ENCODE results near the gene CACNA2D1.

Gene CACNA2D1

DNA sequence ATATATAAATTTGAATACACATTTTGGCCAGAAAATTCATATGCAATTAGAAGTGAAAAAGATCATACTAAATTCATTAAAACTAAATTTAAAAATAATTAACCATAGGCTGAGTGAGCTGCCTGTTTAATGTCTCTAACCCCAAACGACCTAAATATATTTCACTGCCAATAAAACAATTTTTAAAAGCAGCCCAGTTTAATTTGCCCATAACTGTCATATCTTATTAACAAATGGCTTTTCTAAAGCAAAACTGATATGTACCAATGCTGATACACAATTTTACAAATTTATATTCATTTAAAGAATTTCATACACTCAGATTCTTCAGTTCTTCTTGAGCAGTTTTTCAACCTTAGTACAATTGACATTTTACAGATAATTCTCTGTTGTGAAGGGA, 99.9 kb downstream of the CACNA2D1 start:
- DNase-seq (ENCODE audit: low spot score), result no peak

DNA sequence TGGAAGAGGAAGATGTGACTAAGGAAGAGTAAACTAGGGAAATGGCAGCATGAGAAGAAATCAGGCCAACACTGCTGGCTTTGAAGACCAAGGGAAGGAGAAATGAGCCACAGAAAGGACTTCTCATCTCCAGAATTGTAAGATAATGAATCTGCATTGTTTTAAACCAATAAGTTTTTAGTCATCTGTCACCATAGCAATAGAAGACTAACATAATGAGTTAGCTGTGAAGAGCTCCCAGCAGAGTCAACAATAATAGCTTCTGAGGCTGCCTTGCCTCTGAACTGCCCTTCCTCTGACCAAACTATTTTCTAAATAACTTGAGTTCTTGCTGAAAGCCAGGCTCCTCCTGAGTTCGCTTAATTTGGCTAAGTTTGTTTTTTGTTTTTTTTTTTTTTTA, 103.6 kb downstream of the CACNA2D1 start:
- DNase-seq (ENCODE audit: low spot score), result no peak

DNA sequence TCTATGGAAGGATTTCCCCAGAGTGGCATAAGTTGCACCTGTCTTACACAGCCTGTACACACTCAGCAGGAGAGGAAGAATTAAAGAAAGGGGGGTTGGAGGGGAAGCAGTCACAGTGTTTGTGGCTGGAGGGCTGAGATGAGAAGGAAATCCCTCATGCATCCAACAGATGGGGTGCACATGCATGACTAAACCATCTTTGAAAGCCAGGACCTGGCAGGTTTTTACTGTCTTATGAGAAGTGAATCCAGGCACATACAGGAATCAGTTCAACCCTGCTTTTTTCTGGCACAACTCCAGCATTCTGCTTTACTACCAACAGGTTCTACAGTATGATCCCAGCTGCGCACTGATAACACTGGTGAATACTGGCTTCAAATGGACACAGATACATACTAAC, 107.7 kb downstream of the CACNA2D1 start:
- DNase-seq (ENCODE audit: low spot score), result no peak

DNA sequence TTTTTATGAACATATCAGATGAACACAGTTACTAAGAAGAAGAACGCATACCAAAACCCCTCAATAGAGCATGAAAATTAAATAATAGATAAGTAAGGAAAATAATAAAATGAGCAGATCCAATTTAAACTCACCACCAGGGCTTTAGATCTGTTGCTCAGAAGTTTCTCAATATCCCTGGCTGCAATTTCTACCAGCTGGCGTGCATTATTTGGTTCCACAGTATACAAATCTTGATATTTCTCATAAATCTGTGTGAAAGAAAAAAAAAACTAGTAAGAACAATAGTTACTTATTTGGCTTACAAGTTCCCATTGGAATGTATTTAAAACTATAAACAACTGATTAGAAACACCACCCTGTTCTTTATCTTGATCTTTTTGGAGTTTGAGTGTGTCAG, 108.6 kb downstream of the CACNA2D1 start:
- DNase-seq (ENCODE audit: low spot score), result no peak

DNA sequence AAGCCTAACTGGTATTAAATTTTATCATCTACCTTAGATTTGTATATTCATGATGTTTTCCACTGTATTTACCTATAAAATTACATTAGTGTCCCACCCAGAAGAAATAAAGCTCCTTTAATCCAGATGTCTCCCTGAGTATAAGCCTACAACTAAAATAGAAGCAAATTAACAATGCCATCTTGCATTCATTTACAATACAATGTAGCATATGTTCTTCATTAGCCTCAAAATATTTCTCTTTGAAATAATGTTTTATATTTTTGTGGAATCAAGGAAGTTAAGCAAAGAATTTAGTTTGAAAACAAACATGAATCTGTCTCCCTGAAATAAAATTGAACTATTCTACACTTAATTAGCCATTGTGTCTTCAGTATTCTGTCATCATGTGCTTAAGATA, 112.3 kb downstream of the CACNA2D1 start:
- DNase-seq (ENCODE audit: low spot score), result no peak

DNA sequence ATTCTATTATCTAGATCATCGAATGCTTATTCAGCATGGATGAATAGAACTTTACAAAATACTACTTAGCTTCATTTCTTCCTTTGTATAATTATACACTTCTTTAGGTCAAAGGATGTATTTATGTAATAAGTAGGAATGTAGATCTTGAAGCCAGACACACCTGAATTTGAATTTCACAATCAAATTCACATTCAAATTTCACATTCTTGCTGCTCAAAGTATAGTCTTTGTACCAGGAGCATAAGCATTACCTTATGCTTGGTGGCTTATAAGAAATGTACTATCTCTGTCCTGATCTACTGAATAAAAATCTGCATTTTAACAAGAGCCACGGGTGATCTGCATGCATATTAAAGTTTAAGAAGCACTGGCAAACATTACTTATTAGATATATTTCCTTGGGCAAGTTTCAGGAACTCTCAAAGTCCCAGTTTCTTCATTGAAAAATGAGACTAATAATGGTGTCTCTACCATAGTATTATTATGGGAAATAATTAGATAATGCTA, 112.8 kb downstream of the CACNA2D1 start:
- no peak for DNase-seq (ENCODE audit: low spot score)

DNA sequence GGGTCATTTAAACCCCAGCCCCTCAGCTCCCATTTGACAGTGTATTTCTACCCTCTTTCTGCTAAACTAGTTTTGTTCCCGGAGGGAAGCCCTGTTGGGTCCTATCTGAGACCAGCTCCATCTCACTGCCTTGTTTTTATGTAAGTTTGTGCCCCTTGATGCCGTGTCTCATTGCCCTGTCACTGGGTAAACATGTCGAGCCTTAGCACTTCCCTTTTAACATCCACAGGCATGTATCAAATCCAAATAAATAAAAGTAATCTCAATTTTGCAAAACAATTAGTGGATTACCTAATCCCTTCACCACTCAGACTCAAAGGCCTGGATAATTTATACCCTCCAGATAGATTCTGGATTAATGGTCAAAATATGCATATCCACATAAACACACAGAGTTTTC, 115.7 kb downstream of the CACNA2D1 start:
- no peak for DNase-seq (ENCODE audit: low spot score)

DNA sequence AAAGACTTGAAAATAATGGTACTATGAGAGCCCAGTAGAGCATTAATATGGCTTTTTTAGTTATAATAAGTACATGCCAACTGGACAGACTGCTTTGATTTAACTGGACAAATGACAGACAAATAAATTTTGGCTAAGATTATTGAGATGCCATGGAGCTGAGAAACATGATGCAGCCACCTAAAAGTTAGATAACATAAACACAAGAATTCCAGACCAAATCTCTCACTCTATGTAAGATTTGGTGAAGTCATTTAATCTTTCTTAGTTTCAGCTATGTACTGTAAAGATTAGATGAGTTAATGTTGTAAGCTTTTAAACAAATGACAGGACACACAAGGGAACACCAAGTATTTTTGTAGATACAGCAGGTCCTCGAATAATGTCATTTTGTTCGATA, 118.2 kb downstream of the CACNA2D1 start:
- no peak for DNase-seq (ENCODE audit: low spot score)

DNA sequence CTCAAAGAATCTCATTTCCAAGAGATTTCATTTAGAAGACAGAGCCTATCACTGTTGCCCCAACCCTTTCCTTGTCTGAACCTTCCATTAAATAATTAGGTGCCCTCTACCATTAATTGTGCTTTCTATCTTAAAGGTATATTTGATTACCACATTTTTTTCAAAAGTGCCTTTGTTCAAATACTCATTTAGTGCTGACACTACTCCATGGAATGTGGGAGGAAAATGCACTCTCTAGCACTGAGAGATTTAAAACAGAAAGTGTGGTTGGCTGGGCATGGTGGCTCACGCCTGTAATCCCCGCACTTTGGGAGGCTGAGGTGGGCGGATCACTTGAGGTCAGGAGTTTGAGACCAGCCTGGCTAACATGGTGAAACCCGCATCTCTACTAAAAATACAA, 119.8 kb downstream of the CACNA2D1 start:
- no peak for DNase-seq (ENCODE audit: low spot score)

DNA sequence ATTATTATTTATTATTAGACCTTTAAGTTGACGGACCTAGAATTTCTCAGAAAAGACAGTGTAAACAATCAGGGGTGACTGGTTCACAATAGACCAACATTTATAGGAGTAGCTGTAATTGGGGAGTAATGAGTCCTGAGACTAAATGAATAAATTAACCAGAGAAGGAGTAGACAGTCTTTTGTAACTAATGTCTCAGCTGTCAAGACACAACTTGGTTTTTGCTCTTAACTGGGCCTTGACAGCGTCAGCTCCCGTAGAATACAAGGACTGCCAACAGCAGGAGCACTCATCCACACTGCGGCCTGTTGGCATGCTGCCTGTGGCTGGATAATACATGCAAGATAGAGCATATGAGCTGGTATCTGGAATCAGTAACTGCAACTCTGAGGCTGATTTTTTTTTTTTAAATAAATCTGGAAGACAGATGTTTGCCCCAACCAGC, 123.9 kb downstream of the CACNA2D1 start:
- DNase-seq (ENCODE audit: low spot score), result no peak

DNA sequence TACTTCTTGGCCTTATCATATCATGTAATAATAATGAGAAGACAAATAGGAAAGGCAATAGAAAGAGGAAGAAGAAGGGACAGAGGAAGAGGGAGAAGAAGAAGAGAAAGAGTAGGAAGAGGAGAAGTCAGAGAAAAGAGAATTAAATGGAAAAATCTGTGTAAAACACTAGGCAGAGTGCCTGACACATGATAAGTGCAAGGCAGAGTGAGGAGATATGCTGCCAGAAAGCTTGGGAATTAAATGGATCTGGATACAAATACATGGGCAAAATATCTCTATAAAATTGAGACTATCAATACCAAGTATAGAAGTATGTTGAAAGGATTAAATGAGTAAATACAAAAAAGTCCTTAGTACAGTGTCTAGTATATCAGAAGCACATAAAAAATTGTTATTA, 124.8 kb downstream of the CACNA2D1 start:
- DNase-seq (ENCODE audit: low spot score), result no peak

DNA sequence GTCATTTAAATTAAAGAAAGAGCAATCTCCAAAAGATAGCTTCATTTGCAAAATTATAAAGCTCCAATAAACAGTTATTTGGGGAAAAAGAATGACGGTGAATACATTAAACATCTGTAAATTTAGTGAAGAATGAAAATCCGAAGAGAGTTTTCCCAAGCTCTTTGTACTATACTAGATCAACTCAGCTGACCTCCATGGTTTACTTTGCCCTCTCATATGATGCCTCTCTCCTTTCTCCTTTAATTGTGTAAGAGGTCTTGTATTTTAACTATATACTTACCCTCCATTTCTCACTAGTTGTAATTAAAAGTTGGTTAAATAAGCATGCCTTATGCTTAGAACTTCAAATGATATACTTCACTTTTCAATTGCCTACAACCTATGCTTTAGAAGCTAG, 125.8 kb downstream of the CACNA2D1 start:
- DNase-seq (ENCODE audit: low spot score), result no peak

DNA sequence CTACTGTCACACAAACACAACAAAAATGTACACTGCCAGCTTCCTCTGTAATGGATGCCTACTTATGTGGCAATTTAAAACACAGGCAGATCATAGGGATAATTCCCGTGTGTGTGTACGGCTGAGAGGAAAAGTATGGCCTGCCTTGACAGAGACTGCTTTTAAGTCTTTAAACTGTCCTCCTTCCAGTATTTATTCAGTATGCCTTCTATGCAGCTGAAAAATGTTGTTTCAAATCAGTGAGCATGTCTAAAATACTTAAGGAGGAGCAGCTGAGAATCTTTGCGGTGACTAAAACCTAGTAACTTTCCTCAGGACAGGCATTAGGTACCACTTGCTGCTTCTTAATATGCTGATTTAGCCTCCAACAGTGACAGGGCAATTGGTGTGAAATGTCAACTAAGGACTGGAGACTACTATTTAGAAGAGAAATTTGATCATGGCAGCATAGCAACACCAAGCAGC, 126.3 kb downstream of the CACNA2D1 start:
- no peak for DNase-seq (ENCODE audit: low spot score)

DNA sequence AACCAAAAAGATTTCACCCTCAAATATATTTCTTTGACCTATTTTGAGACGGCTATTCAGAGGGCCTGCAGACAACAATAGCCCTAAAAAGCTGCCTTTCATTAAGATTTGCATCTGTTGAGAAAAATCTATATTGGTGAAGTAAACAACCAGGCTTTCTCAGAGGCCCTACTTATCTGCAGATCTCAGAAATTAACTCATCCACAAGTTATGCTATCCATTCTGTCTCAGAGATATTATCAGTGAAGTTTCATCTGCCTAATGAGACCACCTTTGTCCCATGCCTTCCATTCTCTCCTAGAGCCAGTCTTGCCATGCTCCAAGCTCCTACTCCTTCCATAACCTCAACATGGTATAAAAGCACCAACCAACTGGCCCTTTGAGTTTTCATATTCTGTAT, 130.3 kb downstream of the CACNA2D1 start:
- no peak for DNase-seq (ENCODE audit: low spot score)

DNA sequence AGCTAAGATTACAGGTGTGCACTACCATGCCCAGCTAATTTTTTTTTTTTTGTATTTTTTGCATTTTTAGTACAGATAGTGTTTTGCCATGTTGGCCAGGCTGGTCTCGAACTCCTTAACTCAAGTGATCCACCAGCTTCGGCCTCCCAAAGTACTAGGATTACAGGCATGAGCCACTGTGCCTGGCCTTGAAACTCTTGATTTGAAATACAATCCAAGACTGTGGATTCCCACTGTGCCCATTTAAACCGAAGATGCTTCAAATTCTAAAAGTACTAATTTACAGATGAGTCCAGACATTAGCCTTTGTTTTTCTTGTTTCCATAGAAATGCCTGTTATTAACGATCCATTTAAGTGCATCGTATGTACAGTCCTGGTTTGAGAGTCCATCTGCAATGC, 130.9 kb downstream of the CACNA2D1 start:
- no peak for DNase-seq (ENCODE audit: low spot score)

DNA sequence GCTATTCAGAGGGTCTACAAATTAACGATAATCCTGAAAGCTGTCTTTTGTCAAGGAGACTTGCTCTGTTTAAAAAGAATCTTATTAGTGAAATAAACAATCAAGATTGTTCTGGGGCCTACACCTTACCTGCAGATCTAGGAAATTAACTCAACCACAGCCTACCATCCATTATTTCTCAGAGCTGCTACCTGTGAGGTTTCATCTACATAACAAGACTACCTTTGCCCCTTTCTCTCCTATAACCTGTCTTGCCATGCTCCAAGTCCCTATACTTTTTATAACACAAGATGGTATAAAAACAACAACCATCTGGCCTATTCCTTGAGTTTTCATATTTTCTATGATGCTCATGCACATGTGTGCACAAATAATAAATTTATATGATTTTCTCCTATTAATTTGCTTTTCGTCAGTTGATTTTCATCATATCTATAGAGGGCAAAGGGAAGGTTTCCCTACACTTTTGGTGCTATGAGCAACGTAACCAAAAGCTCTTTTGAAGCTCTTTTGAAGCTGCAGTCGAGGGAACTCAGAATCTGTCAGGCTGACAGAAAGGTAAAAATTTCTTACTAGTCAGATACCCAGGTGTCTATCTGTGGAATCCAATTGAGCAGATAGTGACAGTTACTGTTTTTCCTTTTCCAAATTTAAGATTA, 138.1 kb downstream of the CACNA2D1 start:
- DNase-seq (ENCODE audit: low spot score), result no peak

DNA sequence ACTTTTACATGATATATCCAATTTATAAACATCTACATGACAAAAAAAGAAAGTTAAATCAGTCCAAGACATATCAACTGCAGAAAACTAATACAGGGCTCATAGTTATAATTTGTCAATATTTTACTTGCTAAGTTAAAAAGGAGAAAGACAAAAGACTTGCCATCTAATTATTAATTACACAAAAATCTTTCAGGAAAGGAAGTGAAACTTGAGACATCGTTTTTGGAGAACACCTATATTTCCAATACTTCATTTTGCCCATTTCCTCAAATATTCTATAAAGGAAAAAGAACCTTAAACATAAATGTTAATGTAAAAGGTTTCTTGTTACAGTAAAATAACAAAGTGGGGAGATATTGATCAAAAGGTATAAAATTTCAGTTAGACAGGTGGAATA, 148.7 kb downstream of the CACNA2D1 start:
- DNase-seq (ENCODE audit: low spot score), result no peak

DNA sequence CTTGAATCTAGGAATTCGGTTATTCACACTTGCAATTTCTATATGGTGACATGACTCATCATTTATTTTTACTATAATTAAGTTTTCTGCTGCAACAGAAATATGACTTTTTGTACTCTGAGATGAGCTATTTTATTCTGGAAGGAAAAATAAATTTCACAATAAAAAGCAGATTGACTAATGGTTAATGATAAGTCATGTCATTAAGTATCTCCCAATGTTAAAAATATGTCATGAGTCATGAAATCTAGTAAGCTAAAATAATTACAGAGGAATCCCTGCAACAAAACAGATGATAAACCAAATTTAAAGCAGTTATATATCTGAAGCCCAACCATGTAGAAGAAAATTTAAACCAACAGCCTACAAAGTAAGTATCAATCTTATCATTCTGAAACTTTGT, 149.2 kb downstream of the CACNA2D1 start:
- no peak for DNase-seq (ENCODE audit: low spot score)

DNA sequence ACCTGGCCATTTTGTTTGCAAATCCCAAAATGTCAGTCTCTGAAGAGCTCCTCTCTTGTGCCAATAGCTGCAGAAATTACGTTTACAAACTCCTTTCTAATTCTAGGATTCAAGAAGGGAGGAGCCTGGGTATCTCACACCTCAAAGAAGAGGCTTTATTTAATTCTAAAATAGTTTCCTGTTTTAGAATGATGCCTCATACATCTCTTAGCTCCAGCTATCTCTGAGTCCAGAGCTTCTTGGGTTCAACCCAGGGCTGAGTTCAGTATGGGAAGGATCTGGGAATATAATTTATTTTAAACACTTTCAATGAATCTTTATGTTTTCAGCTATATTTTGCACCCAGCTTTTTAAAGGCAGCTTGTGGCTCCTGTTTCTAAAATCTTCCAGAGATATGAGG, 150.1 kb downstream of the CACNA2D1 start:
- no peak for DNase-seq (ENCODE audit: low spot score)

DNA sequence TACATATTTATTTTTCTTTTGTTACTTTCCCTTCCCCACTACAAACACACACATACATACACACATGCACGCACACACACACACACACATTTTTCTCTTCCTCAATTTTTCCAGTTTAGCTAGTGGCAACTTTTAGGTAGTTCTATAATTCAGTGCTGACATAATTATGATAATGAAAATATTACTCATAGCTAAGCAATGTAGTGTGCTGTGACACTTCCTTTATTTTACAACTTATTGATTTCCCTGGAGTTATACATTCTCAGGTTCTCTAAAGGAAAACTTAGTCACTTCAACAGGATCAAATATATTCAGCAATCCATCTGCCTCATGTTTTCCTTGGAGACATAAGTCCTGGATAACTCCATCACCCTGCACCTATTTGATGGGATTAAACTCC, 151.6 kb downstream of the CACNA2D1 start:
- no peak for DNase-seq (ENCODE audit: low spot score)

DNA sequence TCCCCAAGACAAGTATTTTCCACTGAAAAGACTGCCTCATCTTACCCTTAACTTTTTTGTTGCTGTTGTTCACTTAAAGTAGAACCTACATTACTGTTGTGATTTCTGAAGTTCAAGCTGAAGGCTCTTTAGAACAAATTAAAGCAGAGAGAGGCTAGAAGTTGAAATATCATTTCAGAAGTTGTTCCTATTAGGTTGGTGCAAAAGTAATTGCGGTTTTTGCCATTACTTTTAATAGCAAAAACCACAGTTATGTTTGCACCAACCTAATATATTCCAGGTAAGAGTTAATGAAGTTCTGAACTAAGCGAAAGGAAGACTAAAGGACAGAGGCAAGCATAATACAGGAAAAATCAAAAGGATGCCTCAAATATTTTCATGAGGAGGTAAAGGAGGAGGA, 153.7 kb downstream of the CACNA2D1 start:
- DNase-seq (ENCODE audit: low spot score), result no peak

DNA sequence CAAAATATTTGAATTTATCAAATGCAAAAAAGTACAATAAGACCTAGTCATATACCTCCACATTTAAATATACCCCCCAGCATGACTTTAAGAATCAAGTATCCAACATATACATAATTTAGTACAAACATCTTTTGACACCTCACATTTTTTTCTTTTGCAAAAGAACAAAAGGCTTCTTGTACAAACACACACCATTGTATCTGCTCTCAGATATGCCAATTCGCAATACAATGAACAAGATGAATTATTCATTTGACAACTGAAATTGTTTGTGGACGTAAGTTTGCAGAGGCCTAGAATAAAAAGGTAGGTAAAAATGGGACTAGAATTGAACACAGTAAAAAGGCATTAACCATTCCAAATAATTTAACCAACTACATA, 154.4 kb downstream of the CACNA2D1 start:
- no peak for DNase-seq (ENCODE audit: low spot score)

DNA sequence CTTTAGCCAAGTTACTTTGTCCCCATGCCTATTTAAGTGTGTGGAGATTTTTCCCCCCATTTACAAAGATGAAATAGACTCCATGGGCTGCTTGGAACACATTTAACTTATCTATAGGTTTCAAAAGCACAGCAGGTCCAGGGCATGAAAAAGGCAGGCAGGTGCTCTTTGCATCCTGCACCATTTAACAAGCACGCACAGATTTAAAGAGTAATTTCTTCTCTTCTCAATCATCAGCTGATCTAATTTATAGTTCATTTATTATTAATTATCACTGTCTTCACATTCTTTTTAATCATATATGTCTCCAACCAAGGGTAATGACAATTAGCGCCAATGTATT, 156.8 kb downstream of the CACNA2D1 start:
- no peak for DNase-seq (ENCODE audit: low spot score)

DNA sequence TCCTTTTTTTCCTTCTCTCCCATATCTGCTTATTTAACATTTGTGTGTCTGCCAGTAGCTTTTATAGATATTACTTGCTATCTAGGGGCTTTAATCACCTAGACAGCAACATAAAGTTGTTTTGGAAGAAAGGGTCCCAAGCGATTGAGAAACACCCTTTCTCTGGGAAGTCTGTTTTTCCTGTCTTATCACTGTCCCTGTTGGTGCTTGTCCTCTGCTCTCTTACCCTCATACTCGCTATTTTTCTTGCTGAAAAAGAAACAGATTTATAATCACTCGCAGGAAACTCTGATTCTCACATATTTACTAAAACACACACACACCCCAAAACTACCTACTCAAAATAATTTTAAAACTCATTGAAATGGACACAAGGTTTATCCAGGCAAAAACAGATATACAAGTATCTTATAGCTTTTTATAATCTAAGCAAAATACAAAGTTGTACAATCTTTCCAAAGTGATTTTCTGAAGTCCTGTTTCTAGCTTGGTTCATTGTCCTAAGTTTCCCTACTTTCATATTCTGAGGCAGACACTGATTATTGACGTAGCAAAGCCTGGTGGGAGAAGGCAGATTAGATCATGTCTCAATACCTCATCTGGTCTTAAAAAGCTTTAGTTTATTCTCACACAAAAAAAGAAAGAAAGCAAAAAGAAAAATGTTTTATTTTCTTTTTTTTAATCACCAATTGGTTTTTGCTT, 157.3 kb downstream of the CACNA2D1 start:
- DNase-seq (ENCODE audit: low spot score), result no peak

All from LoVo (cell line).